Measurements from ENCODE around the gene HIVEP3.

GRCh38 chr1:41486371-41487125, 432.2 kb downstream of the HIVEP3 start:
- TF ChIP-seq CTCF (IDR thresholded peaks at IDR 0.05; ENCODE audit: poor library complexity) (no peak), EZH2 (IDR thresholded peaks at IDR 0.05; ENCODE audit: borderline replicate concordance) (no peak)
